Left colon (tissue), 2 donors: ENCODE measurements around the gene NARS2. TPM values are rescaled to one million over a fixed set of nuclear protein-coding genes. Genes with fewer than 3 reads are reported as not detected.
"Not testable (repeated sequence)": the region's sequence is repeated elsewhere in the genome, so short reads cannot be mapped to it uniquely, and the experiment has no call there.

Source experiments
- ATAC-seq: fragments of 200-7000 bp; cut with Tn5 transposase; one replicate; pipeline ENCODE4 v1.9.1; 2020; ENCODE audit warnings: mild to moderate bottlenecking, moderate library complexity
- DNase-seq, 2 donors: peaks; one replicate each; pipeline ENCODE4 v3.0.0-alpha.2; 2020
- intact Hi-C, 2 donors: fragments of 100-400 bp; cut with DNase I in 1 of 2; cut with micrococcal nuclease in 1 of 2; formaldehyde crosslinking; loops; one replicate each; pipeline versions ENCODE4 v1.11.2 to v1.14.0; 2022; cut with DNase I, micrococcal nuclease
- long read RNA-seq: library from polyadenylated mRNA; unstranded; transcript quantifications from one replicate; pipeline ENCODE4 v2.0.0, GENCODE V29; 2021
- total RNA-seq, 2 donors: library from RNA; stranded (reverse); fragmentation: NEBNext Ultra II Directional; extraction: Animal tissue kit (Norgen Biotek cat#: 25700); gene quantifications; one replicate each; pipeline ENCODE4 v1.2.1, GENCODE V29; 2021
- donor health status: DM: no; HTN: no; CAD: no.
- donor health status: DM: yes; HTN: yes; CAD: no.

NARS2 gene
- total RNA-seq = 10 to 100 TPM; 12.3 to 14.2 TPM
- long read RNA-seq, transcript NARS2-201 (14 exons, 2,519 nt) = major isoform, 48 of 59 reads
- long read RNA-seq, partial matches to known transcripts = 2 of 59 reads
- long read RNA-seq, other reads (novel, unspliced or antisense) = 9 of 59 reads

- intact Hi-C loops = loop anchor here in 1 of 2 donors (5.0 kb wide), 1 partner anchor 157 kb away; the partner anchor contains the start of gene GAB2
- DNase-seq (peak; percentile 97 to 99), ATAC-seq (peak; percentile 97)
Measured at GRCh38 chr11:78574386-78575381, at the start of gene NARS2. TSS of gene NARS2 (minus strand) at chr11:78574864. CDS start at chr11:78574488, 376 bp downstream.

- intact Hi-C loops = no loop called here
- ATAC-seq (no peak), DNase-seq (no peak)
Measured at GRCh38 chr11:78622666-78623065, 48.0 kb upstream of the NARS2 start.

GRCh38 chr11:78620159-78620558 is 45.5 kb upstream of the NARS2 start:
- intact Hi-C loops = no loop called here
- ATAC-seq (no peak), DNase-seq (no peak)

- intact Hi-C loops = no loop called here
- ATAC-seq = no peak
- DNase-seq = no peak
Measured at GRCh38 chr11:78615724-78616123, 41.1 kb upstream of the NARS2 start.

- DNase-seq (no peak), ATAC-seq (no peak)
- intact Hi-C loops = no loop called here
Measured at GRCh38 chr11:78613378-78613813, 38.7 kb upstream of the NARS2 start.

- intact Hi-C loops = no loop called here
- DNase-seq = no peak
- no peak for ATAC-seq
Measured at GRCh38 chr11:78612721-78613377, 38.2 kb upstream of the NARS2 start.

GRCh38 chr11:78609321-78609720 is 34.7 kb upstream of the NARS2 start:
- intact Hi-C loops, ATAC-seq, DNase-seq: not testable (repeated sequence)

- DNase-seq (no peak), ATAC-seq (no peak)
- intact Hi-C loops = no loop called here
Measured at GRCh38 chr11:78607696-78608095, 33.0 kb upstream of the NARS2 start.

- intact Hi-C loops = no loop called here
- ATAC-seq (no peak), DNase-seq (no peak)
Measured at GRCh38 chr11:78606667-78607066, 32.0 kb upstream of the NARS2 start.

- no peak for DNase-seq
- intact Hi-C loops = no loop called here
- ATAC-seq = no peak
Measured at GRCh38 chr11:78605296-78605695, 30.6 kb upstream of the NARS2 start.

- DNase-seq (no peak), ATAC-seq (no peak)
- intact Hi-C loops = no loop called here
Measured at GRCh38 chr11:78603792-78604191, 29.1 kb upstream of the NARS2 start.

- ATAC-seq, intact Hi-C loops, DNase-seq: not testable (repeated sequence)
Measured at GRCh38 chr11:78602771-78603170, 28.1 kb upstream of the NARS2 start.

- intact Hi-C loops = not testable (repeated sequence)
Measured at GRCh38 chr11:78601066-78601465, 26.4 kb upstream of the NARS2 start.

GRCh38 chr11:78597579-78597978 is 22.9 kb upstream of the NARS2 start:
- intact Hi-C loops, DNase-seq, ATAC-seq: not testable (repeated sequence)

More at GRCh38 chr11:78601066-78601465, 26.4 kb upstream of the NARS2 start:
- not testable (repeated sequence) for DNase-seq, ATAC-seq

- no peak for DNase-seq
- ATAC-seq = no peak
- intact Hi-C loops = no loop called here
Measured at GRCh38 chr11:78595436-78596130, 20.9 kb upstream of the NARS2 start.

GRCh38 chr11:78594814-78595213 is 20.1 kb upstream of the NARS2 start:
- no peak for ATAC-seq
- intact Hi-C loops = no loop called here
- no peak for DNase-seq

GRCh38 chr11:78588517-78588916 is 13.9 kb upstream of the NARS2 start:
- intact Hi-C loops = no loop called here
- ATAC-seq = no peak
- DNase-seq = no peak

GRCh38 chr11:78587446-78587845 is 12.8 kb upstream of the NARS2 start:
- ATAC-seq (no peak), DNase-seq (no peak)
- intact Hi-C loops = no loop called here
